A549 (cell line): ENCODE measurements around the gene CACTIN. TPM values are rescaled to one million over a fixed set of nuclear protein-coding genes. Genes with fewer than 3 reads are reported as not detected.

Experiments
- ATAC-seq, 2 experiments: fragments of 200-7000 bp in 1 of 2; fragments of >200 bp in 1 of 2; cut with Nextera tagmentation in 1 of 2; cut with Tn5 transposase in 1 of 2; 3 replicates each; pipeline versions ENCODE4 v1.8.0 to v1.9.1; 2018 to 2020; ENCODE audit warnings: mild to moderate bottlenecking in 1 of 2, moderate library complexity in 1 of 2
- CTCF ChIA-PET: fragments of 300-600 bp; sonication (Branson Sonifier 250); formaldehyde crosslinking; extraction: SDS; loops from one replicate; lab custom pipeline; 2021; ENCODE audit warnings: antibody characterized with exemption, inconsistent platforms; lab: Yijun Ruan, JAX
- POLR2A ChIA-PET: fragments of 350-600 bp; formaldehyde crosslinking; extraction: SDS; loops from one replicate; lab custom pipeline; 2021; ENCODE audit warnings: antibody characterized with exemption, inconsistent platforms; lab: Yijun Ruan, JAX
- DNase-seq, 2 experiments: peaks; one replicate each; pipeline versions ENCODE4 v3.0.0 to v3.0.0-alpha.2; 2011 to 2016; ENCODE audit warnings: low read depth in 1 of 2, low spot score in 1 of 2
- FAIRE-seq: peaks from 2 replicates; lab custom pipeline; 2011; peaks lifted over from hg19 to GRCh38; lab: Jason Lieb, UNC
- H3K27ac ChIP-seq, 2 experiments: fragments of >200 bp; sonication (Bioruptor Twin); formaldehyde crosslinking; 3 replicates each; pipeline ENCODE4 v1.5.1; 2016 to 2017
- H3K4me1 ChIP-seq: fragments of >200 bp; sonication (Bioruptor Twin); formaldehyde crosslinking; 3 replicates; pipeline ENCODE4 v1.6.1; 2016
- H3K4me2 ChIP-seq: fragments of >200 bp; sonication (Bioruptor Twin); formaldehyde crosslinking; 3 replicates; pipeline ENCODE4 v1.6.1; 2016
- H3K4me3 ChIP-seq: fragments of >200 bp; sonication (Bioruptor Twin); formaldehyde crosslinking; 3 replicates; pipeline ENCODE4 v1.5.1; 2016
- H3K9me3 ChIP-seq: fragments of >200 bp; sonication (Bioruptor Twin); formaldehyde crosslinking; 3 replicates; pipeline ENCODE4 v1.6.1; 2016
- BCL3 ChIP-seq: fragments of >200 bp; sonication (Bioruptor Twin); formaldehyde crosslinking; IDR thresholded peaks from 3 replicates; pipeline ENCODE4 v1.6.1; 2016
- CBX8 ChIP-seq: fragments of 200-600 bp; sonication (generic); IDR thresholded peaks from 2 replicates; pipeline ENCODE4 v1.6.1; 2016
- CEBPB ChIP-seq, 2 experiments: fragments of >200 bp in 1 of 2; sonication (Bioruptor Twin) in 1 of 2; formaldehyde crosslinking in 1 of 2; IDR thresholded peaks; 2 replicates each; pipeline ENCODE4 v1.6.1; 2012 to 2016
- CHD2 ChIP-seq: fragments of 150-350 bp; IDR thresholded peaks from 2 replicates; pipeline ENCODE4 v1.6.1; 2014; ENCODE audit warnings: low read length; ENCODE audit not compliant: partially characterized antibody
- CTCF ChIP-seq: fragments of >200 bp; sonication (Bioruptor Twin); formaldehyde crosslinking; IDR thresholded peaks from 3 replicates; pipeline ENCODE4 v1.5.1; 2016
- E2F6 ChIP-seq: IDR thresholded peaks from 2 replicates; pipeline ENCODE4 v1.6.1; 2012; ENCODE audit warnings: low read depth, borderline replicate concordance
- EHF ChIP-seq: fragments of 250-450 bp; sonication (Bioruptor Pico); IDR thresholded peaks from 2 replicates; pipeline ENCODE4 v1.5.0; 2020; ENCODE audit warnings: mild to moderate bottlenecking
- EP300 ChIP-seq, 2 experiments: fragments of >200 bp; sonication (Bioruptor Twin); formaldehyde crosslinking; IDR thresholded peaks; 2 replicates in 1 of 2; 3 replicates in 1 of 2; pipeline ENCODE4 v1.6.1; 2016 to 2017
- FOXS1 ChIP-seq: fragments of 250-450 bp; sonication (Bioruptor Pico); IDR thresholded peaks from 2 replicates; pipeline ENCODE4 v1.5.0; 2020; ENCODE audit warnings: mild to moderate bottlenecking, moderate library complexity
- GATA3 ChIP-seq: IDR thresholded peaks from 2 replicates; pipeline ENCODE4 v1.6.1; 2012; ENCODE audit warnings: borderline replicate concordance
- HDAC2 ChIP-seq: fragments of 200-600 bp; sonication (generic); IDR thresholded peaks from 2 replicates; pipeline ENCODE4 v1.6.1; 2016
- HES2 ChIP-seq: fragments of >200 bp; sonication (Bioruptor Twin); formaldehyde crosslinking; IDR thresholded peaks from 2 replicates; pipeline ENCODE4 v1.6.1; 2016
- HMGXB4 ChIP-seq: fragments of 250-450 bp; sonication (Bioruptor Pico); IDR thresholded peaks from 2 replicates; pipeline ENCODE4 v1.5.0; 2021; ENCODE audit warnings: mild to moderate bottlenecking, moderate library complexity, borderline replicate concordance
- HOXB5 ChIP-seq: fragments of 250-450 bp; sonication (Bioruptor Pico); IDR thresholded peaks from 2 replicates; pipeline ENCODE4 v1.5.0; 2020; ENCODE audit warnings: mild to moderate bottlenecking, moderate library complexity
- JUNB ChIP-seq: fragments of >200 bp; sonication (Bioruptor Twin); formaldehyde crosslinking; IDR thresholded peaks from 2 replicates; pipeline ENCODE4 v1.6.1; 2016
- MAZ ChIP-seq: fragments of 150-350 bp; IDR thresholded peaks from 2 replicates; pipeline ENCODE4 v1.6.1; 2014; ENCODE audit warnings: antibody characterized with exemption, low read depth, low read length, borderline replicate concordance
- NR3C1 ChIP-seq: fragments of >200 bp; sonication (Bioruptor Twin); formaldehyde crosslinking; IDR thresholded peaks from 3 replicates; pipeline ENCODE4 v1.6.1; 2017
- RAD21 ChIP-seq, 2 experiments: fragments of >200 bp in 1 of 2; sonication (Bioruptor Twin) in 1 of 2; formaldehyde crosslinking in 1 of 2; IDR thresholded peaks in 1 of 2; conservative IDR thresholded peaks in 1 of 2; 2 replicates in 1 of 2; 3 replicates in 1 of 2; pipeline ENCODE4 v1.6.1; 2012 to 2018; ENCODE audit warnings: inconsistent platforms in 1 of 2
- RFX5 ChIP-seq: fragments of 450-650 bp; IDR thresholded peaks from 2 replicates; pipeline ENCODE4 v1.7.1; 2014; ENCODE audit warnings: antibody characterized with exemption, mild to moderate bottlenecking, moderate library complexity
- RNF2 ChIP-seq: fragments of 200-600 bp; sonication (generic); IDR thresholded peaks from 2 replicates; pipeline ENCODE4 v1.6.1; 2016; ENCODE audit warnings: low read depth, mild to moderate bottlenecking, antibody characterized with exemption, moderate library complexity, borderline replicate concordance
- USF2 ChIP-seq: fragments of 450-650 bp; IDR thresholded peaks from 2 replicates; pipeline ENCODE4 v1.6.1; 2014; ENCODE audit warnings: antibody characterized with exemption
- ZNF302 ChIP-seq: fragments of 250-450 bp; sonication (Bioruptor Pico); IDR thresholded peaks from 2 replicates; pipeline ENCODE4 v1.9.0; 2021; ENCODE audit warnings: inconsistent platforms, mild to moderate bottlenecking, moderate library complexity
- WGBS: methylation state at CpG from one replicate; pipeline ENCODE4 v1.1.6; 2017; ENCODE audit errors: missing lambda C conversion rate; 5-methylcytosine and 5-hydroxymethylcytosine counted together
- polyA plus RNA-seq, 4 experiments: library from polyadenylated mRNA; depleted of rRNA in 3 of 4; stranded (reverse); fragments of >200 nt; fragmentation: RNase III in 1 of 4; extraction: RNeasy Plus Mini Kit Qiagen cat#74134 plus additional on column Dnase treatment in 1 of 4; gene quantifications; 2 replicates in 3 of 4; 3 replicates in 1 of 4; pipeline ENCODE4 v1.2.3, GENCODE V29; 2011 to 2017

Gene CACTIN
- polyA plus RNA-seq, 2 of the 4 experiments (the other 2 are of a cell fraction): 8.3 to 14.9 TPM

GRCh38 chr19:3642296-3642695 lies 15.7 kb upstream of the CACTIN start:
- CTCF ChIA-PET: no interaction called here
- FAIRE-seq: no peak

GRCh38 chr19:3641515-3642269 lies 15.1 kb upstream of the CACTIN start:
- Histone ChIP-seq H3K27ac (no peak overlapping the region), H3K9me3 (no peaks in the 10 kb centered on the region), H3K4me2 (no peak overlapping the region), H3K4me3 (no peak overlapping the region), H3K4me1 (no peaks in the 10 kb centered on the region)
- ATAC-seq (no peak), DNase-seq (no peak), FAIRE-seq (no peak)
- ChIA-PET POLR2A (no interaction called here), CTCF (no interaction called here)
- WGBS: 92% methylated on average over 16 of the region's 28 CpGs
- TF ChIP-seq E2F6 (no peak), HDAC2 (no peak), BCL3 (no peak), RAD21 (conservative IDR thresholded peaks at IDR 0.05 in 1 of 2, IDR thresholded peaks at IDR 0.05 in 1 of 2) (no peak), ZNF302 (CRISPR knock-in tag) (no peak), CEBPB (IDR thresholded peaks at IDR 0.05) (no peak), GATA3 (no peak), HES2 (no peak), MAZ (no peak), NR3C1 (no peak), RNF2 (no peak), RFX5 (no peak), CBX8 (no peak)

More at GRCh38 chr19:3642296-3642695, 15.7 kb upstream of the CACTIN start:
- POLR2A ChIA-PET: no interaction called here
- Histone ChIP-seq H3K4me3 (no peak overlapping the region), H3K4me1 (no peaks in the 10 kb centered on the region), H3K4me2 (no peak overlapping the region), H3K9me3 (no peaks in the 10 kb centered on the region), H3K27ac (no peak overlapping the region)
- DNase-seq (no peak), ATAC-seq (no peak)
- 89% methylated on average over 17 of the region's 17 CpGs for WGBS
- TF ChIP-seq HMGXB4 (no peak), JUNB (no peak), CBX8 (no peak), GATA3 (no peak), ZNF302 (CRISPR knock-in tag) (no peak), CHD2 (no peak), USF2 (no peak), EP300 (IDR thresholded peaks at IDR 0.05) (no peak), BCL3 (no peak), CTCF (no peak), CEBPB (IDR thresholded peaks at IDR 0.05) (no peak), FOXS1 (CRISPR knock-in tag) (no peak), EHF (CRISPR knock-in tag) (no peak), HOXB5 (no peak)
